DMS 273 (cell line): ENCODE measurements around the gene SARM1.
A peak's percentile ranks its signal among the peaks of the same experiment; 100 is the strongest.
"Not testable (repeated sequence)": the region's sequence is repeated elsewhere in the genome, so short reads cannot be mapped to it uniquely, and the experiment has no call there.

Experiments
- DNase-seq: peaks from one replicate; lab custom pipeline; 2025; ENCODE audit not compliant: unreplicated experiment; lab: John Stamatoyannopoulos, UW

SARM1 gene

GRCh38 chr17:28413804-28414203 is 42.3 kb downstream of the SARM1 start:
- DNase-seq = no peak

- no peak for DNase-seq
Measured at GRCh38 chr17:28415886-28416285, 44.4 kb downstream of the SARM1 start.

- peak; percentile 75 for DNase-seq
Measured at GRCh38 chr17:28416703-28417311, 45.3 kb downstream of the SARM1 start.

- DNase-seq = no peak
Measured at GRCh38 chr17:28421787-28422305, 50.4 kb downstream of the SARM1 start.

GRCh38 chr17:28425206-28425605 is 53.7 kb downstream of the SARM1 start:
- no peak for DNase-seq

- peak; percentile 86 for DNase-seq
Measured at GRCh38 chr17:28426081-28426519, 54.6 kb downstream of the SARM1 start.

- peak; percentile 93 for DNase-seq
Measured at GRCh38 chr17:28427371-28427770, 55.9 kb downstream of the SARM1 start.

- not testable (repeated sequence) for DNase-seq
Measured at GRCh38 chr17:28427982-28428381, 56.5 kb downstream of the SARM1 start.

- DNase-seq = peak; percentile 21
Measured at GRCh38 chr17:28433721-28434120, 62.2 kb downstream of the SARM1 start.

GRCh38 chr17:28434326-28434725 is 62.8 kb downstream of the SARM1 start:
- DNase-seq = not testable (repeated sequence)

- DNase-seq = no peak
Measured at GRCh38 chr17:28443901-28444638, 72.6 kb downstream of the SARM1 start.

GRCh38 chr17:28446716-28447395 is 75.4 kb downstream of the SARM1 start:
- no peak for DNase-seq

GRCh38 chr17:28447396-28447760 is 75.9 kb downstream of the SARM1 start:
- DNase-seq = no peak

- no peak for DNase-seq
Measured at GRCh38 chr17:28449859-28450258, 78.4 kb downstream of the SARM1 start.
